AG10803 (cell line): ENCODE data around the gene RAD51B.

Source experiments
- DNase-seq: peaks from one replicate; pipeline ENCODE4 v3.0.0; 2010; ENCODE audit warnings: low read depth
- H3K4me3 ChIP-seq: 2 replicates; pipeline ENCODE4 v1.5.1; 2011; ENCODE audit warnings: mild to moderate bottlenecking, low read length, control low read depth
- CTCF ChIP-seq: conservative IDR thresholded peaks from 2 replicates; pipeline ENCODE4 v1.5.1; 2011; ENCODE audit warnings: mild to moderate bottlenecking, low read length, control low read depth, inconsistent platforms

The RAD51B gene

DNA sequence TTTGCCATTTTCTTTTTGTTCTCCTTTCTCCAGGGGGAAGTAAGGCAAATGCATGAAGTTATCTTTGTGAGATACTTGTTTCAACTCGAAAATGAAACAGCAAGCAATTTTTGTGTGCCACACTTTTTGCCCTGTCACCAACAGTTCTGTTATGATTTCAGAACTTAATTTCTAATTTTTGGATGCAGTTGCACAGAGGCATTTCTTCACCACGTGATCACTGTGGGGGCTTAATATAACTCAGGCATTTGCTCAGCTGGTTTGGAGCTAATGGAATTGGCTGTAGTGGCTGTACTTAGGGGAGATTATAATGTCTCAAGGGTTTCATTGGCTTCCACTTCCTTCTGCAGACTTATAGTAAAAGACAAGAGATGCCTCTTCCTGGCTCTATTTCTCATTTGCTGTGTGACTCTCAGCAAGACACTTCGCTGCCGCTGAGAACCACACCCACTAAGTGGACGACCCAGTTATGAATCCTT lies 452.4 kb downstream of the RAD51B start:
- no peak for DNase-seq
- H3K4me3 ChIP-seq: no peak overlapping the region
- no peak for TF ChIP-seq CTCF

DNA sequence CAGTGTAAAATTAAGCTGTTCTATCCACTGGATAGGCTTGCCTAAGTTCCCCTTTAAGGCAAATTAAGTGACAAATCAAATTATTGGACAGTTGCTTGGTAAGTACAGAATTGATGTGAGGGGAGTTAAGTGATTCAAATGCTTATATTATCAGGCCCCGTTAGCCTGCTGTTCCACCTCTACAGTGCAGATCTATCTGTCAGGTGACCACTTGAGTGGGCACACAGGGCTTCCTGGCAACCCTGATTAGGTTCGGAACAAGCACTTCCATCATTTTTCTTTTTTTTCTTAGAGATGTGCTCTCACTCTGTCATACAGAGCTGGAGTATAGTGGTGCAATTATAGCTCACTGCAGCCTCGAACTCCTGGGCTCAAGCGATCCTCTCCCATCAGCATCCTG lies 453.8 kb downstream of the RAD51B start:
- no peak for TF ChIP-seq CTCF
- no peak overlapping the region for H3K4me3 ChIP-seq
- no peak for DNase-seq

GRCh38 chr14:68274725-68275124 lies 455.1 kb downstream of the RAD51B start:
- no peak for TF ChIP-seq CTCF
- DNase-seq: no peak

DNA sequence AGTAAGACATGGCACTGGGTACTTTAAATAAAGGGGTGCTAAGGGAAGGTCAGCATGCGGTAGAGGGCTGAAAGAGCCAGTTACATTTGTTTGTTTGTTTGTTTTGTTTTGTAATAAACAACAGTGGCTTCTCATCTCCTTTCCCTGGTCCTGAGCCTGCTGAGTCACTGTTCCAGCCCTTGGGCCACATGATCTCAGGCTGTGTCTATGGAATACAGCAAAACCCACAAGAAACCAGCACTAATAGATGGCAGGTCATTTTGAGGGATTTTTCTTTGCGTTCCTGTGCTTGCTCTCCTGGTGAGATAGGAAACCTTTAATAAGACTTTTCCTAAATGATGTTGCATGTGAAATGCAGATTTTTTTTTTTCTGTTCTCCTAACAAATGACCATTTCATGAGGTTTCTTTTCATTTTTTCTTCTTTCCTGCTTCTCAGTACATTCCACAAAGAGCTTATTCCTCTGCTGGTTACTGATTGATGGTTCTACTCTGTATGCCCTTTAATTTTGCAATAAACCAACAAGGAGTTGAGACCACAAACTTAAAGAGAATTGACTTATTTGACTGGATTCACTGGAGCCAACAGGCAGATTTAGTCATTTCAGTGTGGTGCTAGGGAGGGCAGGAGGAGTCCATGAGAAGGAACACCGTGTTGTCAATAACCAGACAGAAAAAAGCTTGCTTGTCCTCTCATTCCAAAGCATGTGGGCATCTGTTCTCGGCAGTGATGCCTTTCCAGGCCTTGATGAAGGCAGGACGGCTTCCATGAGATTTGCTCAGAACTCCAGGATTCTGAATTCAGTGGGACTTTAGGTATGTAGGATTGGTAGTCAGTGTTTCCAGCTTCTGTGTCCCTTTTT lies 459.2 kb downstream of the RAD51B start:
- H3K4me3 ChIP-seq: no peak overlapping the region
- peak; percentile 86 for DNase-seq
- TF ChIP-seq CTCF: no peak

More at GRCh38 chr14:68274725-68275124, 455.1 kb downstream of the RAD51B start:
- no peak overlapping the region for H3K4me3 ChIP-seq

GRCh38 chr14:68279437-68279720 lies 459.8 kb downstream of the RAD51B start:
- no peak overlapping the region for H3K4me3 ChIP-seq
- no peak for DNase-seq
- TF ChIP-seq CTCF: no peak

DNA sequence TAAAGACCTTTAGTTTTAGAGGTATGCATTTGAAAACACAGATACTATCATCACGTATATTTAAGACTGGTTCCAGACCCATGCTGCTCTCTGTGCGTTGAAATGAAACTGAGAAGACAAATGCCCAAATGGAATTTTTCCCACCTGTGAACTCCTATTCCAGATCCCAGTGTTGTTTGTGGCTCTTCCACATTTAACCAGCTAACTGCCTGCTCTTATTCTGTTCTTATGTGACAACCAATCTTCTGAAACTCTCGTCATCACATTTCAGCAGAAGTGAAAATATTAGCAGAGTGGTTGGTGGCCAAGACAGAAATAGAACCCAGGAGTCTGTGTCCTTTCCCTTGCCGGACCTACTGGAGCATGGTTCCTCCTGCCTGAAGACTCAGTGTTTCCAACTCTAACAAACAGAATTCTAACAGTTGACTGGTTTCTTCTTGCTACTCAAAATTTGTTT lies 460.2 kb downstream of the RAD51B start:
- DNase-seq: no peak
- no peak for TF ChIP-seq CTCF
- H3K4me3 ChIP-seq: no peak overlapping the region

DNA sequence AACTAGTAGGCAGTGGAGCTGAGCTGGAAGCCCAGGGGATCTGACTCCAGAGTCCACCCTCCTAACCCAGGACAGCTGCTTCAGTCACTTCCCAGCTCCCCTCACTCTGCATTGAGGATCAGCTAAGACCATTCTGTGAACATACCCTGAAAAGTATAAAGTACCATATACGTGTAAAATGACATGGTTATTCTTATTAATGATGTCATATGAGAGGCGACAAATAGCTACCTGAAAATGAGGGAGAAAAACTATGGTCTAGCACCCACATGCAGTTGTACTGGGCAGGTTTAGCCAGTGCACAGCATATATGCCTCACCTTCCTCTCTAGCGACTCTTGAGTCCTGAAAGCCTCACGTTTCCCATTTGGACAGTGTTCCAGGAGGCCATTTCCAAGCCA lies 461.9 kb downstream of the RAD51B start:
- no peak for DNase-seq
- no peak for TF ChIP-seq CTCF
- no peak overlapping the region for H3K4me3 ChIP-seq
